ENCODE results near the gene PNO1. TPM values are rescaled to one million over a fixed set of nuclear protein-coding genes. Genes with fewer than 3 reads are reported as not detected.

PNO1 gene
- total RNA-seq, 2 experiments from 2014 or later, result 27.1 to 29.5 TPM

- Mint-ChIP-seq H3K36me3 (ENCODE audit: low read depth) (peaks cover 18% of the 10 kb centered on the region), H3K4me1 (ENCODE audit: low read depth) (peaks cover 88% of the 10 kb centered on the region), H3K27ac (peak overlapping the region; percentile 65), H3K9me3 (no peaks in the 10 kb centered on the region), H3K4me3 (peak overlapping the region; percentile 2), H3K27me3 (no peaks in the 10 kb centered on the region)
- H3K4me3 ChIP-seq (ENCODE audit: low read length), result no peak overlapping the region
- peak in 2 of 14 experiments; percentile 20 to 34 for DNase-seq
- no peaks in the 10 kb centered on the region for H3K9me3 ChIP-seq (ENCODE audit: control insufficient read depth in 1 of 2, insufficient read depth in 1 of 2, low read length in 2 of 2)
- no peak overlapping the region for H3K27ac ChIP-seq (ENCODE audit: low read depth in 1 of 2, low read length in 2 of 2)
- ATAC-seq (ENCODE audit: poor library complexity), result peak; percentile 55
- no peaks in the 10 kb centered on the region for H3K27me3 ChIP-seq (ENCODE audit: control insufficient read depth in 1 of 2, insufficient read depth in 2 of 2, low read length in 2 of 2)
- H3K36me3 ChIP-seq (ENCODE audit: insufficient read depth, low read length), result peaks cover 12% of the 10 kb centered on the region
- intact Hi-C loops (cut with DNase I, micrococcal nuclease), result no loop called here
- H3K4me1 ChIP-seq (ENCODE audit: insufficient read depth, low read length), result no peaks in the 10 kb centered on the region
- POLR2A ChIA-PET, result no interaction called here
- CTCF ChIA-PET, result interaction anchor here (1.2 kb wide), 1 partner anchor 91 kb away, joined by 3 read pairs; no protein-coding TSS in a partner anchor
- TF ChIP-seq CTCF (IDR thresholded peaks at IDR 0.05), result no peak
Observed at GRCh38 chr2:68190991-68191731, 33.5 kb downstream of the PNO1 start.

- Histone ChIP-seq H3K36me3 (ENCODE audit: insufficient read depth, low read length) (no peaks in the 10 kb centered on the region), H3K27me3 (ENCODE audit: control insufficient read depth in 1 of 2, insufficient read depth in 2 of 2, low read length in 2 of 2) (no peaks in the 10 kb centered on the region), H3K9me3 (ENCODE audit: control insufficient read depth in 1 of 2, insufficient read depth in 1 of 2, low read length in 2 of 2) (no peaks in the 10 kb centered on the region), H3K4me3 (ENCODE audit: low read length) (no peak overlapping the region), H3K4me1 (ENCODE audit: insufficient read depth, low read length) (no peaks in the 10 kb centered on the region), H3K27ac (ENCODE audit: low read depth in 1 of 2, low read length in 2 of 2) (peak overlapping the region in 1 of 2 donors; percentile 5)
- DNase-seq (no peak), ATAC-seq (ENCODE audit: poor library complexity) (no peak)
- CTCF ChIA-PET, result no interaction called here
- POLR2A ChIA-PET, result interaction anchor here (1.1 to 1.8 kb wide), 2 partner anchors 25 to 36 kb away, joined by 3 to 5 read pairs; partner anchors contain the start of gene PNO1
- intact Hi-C loops (cut with DNase I, micrococcal nuclease), result no loop called here
- Mint-ChIP-seq H3K27me3 (no peaks in the 10 kb centered on the region), H3K27ac (peak overlapping the region; percentile 20), H3K4me1 (ENCODE audit: low read depth) (peaks cover 84% of the 10 kb centered on the region), H3K9me3 (no peaks in the 10 kb centered on the region), H3K4me3 (no peak overlapping the region), H3K36me3 (ENCODE audit: low read depth) (peaks cover 11% of the 10 kb centered on the region)
- no peak for TF ChIP-seq CTCF (IDR thresholded peaks at IDR 0.05)
Observed at GRCh38 chr2:68193144-68193543, 35.5 kb downstream of the PNO1 start.

GRCh38 chr2:68193787-68194372 lies 36.2 kb downstream of the PNO1 start:
- DNase-seq, result no peak
- H3K4me3 ChIP-seq (ENCODE audit: low read length), result no peak overlapping the region
- Mint-ChIP-seq H3K4me1 (ENCODE audit: low read depth) (peaks cover 81% of the 10 kb centered on the region), H3K9me3 (no peaks in the 10 kb centered on the region), H3K36me3 (ENCODE audit: low read depth) (peaks cover 11% of the 10 kb centered on the region), H3K4me3 (no peak overlapping the region), H3K27ac (peak overlapping the region; percentile 20), H3K27me3 (no peaks in the 10 kb centered on the region)
- H3K27me3 ChIP-seq (ENCODE audit: control insufficient read depth in 1 of 2, insufficient read depth in 2 of 2, low read length in 2 of 2), result no peaks in the 10 kb centered on the region
- H3K36me3 ChIP-seq (ENCODE audit: insufficient read depth, low read length), result no peaks in the 10 kb centered on the region
- ATAC-seq (ENCODE audit: poor library complexity), result no peak
- CTCF ChIA-PET, result interaction anchor here (1.0 kb wide), 2 partner anchors 89 to 248 kb away, joined by 3 to 5 read pairs; no protein-coding TSS in a partner anchor
- no peaks in the 10 kb centered on the region for H3K9me3 ChIP-seq (ENCODE audit: control insufficient read depth in 1 of 2, insufficient read depth in 1 of 2, low read length in 2 of 2)
- no peaks in the 10 kb centered on the region for H3K4me1 ChIP-seq (ENCODE audit: insufficient read depth, low read length)
- no peak for TF ChIP-seq CTCF (IDR thresholded peaks at IDR 0.05)
- intact Hi-C loops (cut with DNase I, micrococcal nuclease), result no loop called here
- H3K27ac ChIP-seq (ENCODE audit: low read depth in 1 of 2, low read length in 2 of 2), result no peak overlapping the region
- POLR2A ChIA-PET, result interaction anchor here (1.0 to 1.8 kb wide), 3 partner anchors 24 to 57 kb away, joined by 3 to 5 read pairs (median 4); partner anchors contain the start of gene PNO1
